Vein endothelial cell (primary cell): Measurements from ENCODE around the gene NPRL2. TPM values are rescaled to one million over a fixed set of nuclear protein-coding genes. Genes with fewer than 3 reads are reported as not detected.

Source experiments
- total RNA-seq: library from RNA; depleted of rRNA; stranded (reverse); fragments of >200 nt; gene quantifications from 2 replicates; pipeline ENCODE4 v1.2.3, GENCODE V29; 2012

The NPRL2 gene
- 16.6 and 21.9 TPM in 2 replicates for total RNA-seq

GRCh38 chr3:50350527-50351322 is at the start of gene NPRL2, which contains the start of gene CYB561D2:
TSS of gene NPRL2 (minus strand) at chr3:50350775. CDS start at chr3:50350652, 123 bp downstream.
TSS of gene CYB561D2 (plus strand) at chr3:50350862. CDS start at chr3:50351434, 572 bp downstream.

DNA sequence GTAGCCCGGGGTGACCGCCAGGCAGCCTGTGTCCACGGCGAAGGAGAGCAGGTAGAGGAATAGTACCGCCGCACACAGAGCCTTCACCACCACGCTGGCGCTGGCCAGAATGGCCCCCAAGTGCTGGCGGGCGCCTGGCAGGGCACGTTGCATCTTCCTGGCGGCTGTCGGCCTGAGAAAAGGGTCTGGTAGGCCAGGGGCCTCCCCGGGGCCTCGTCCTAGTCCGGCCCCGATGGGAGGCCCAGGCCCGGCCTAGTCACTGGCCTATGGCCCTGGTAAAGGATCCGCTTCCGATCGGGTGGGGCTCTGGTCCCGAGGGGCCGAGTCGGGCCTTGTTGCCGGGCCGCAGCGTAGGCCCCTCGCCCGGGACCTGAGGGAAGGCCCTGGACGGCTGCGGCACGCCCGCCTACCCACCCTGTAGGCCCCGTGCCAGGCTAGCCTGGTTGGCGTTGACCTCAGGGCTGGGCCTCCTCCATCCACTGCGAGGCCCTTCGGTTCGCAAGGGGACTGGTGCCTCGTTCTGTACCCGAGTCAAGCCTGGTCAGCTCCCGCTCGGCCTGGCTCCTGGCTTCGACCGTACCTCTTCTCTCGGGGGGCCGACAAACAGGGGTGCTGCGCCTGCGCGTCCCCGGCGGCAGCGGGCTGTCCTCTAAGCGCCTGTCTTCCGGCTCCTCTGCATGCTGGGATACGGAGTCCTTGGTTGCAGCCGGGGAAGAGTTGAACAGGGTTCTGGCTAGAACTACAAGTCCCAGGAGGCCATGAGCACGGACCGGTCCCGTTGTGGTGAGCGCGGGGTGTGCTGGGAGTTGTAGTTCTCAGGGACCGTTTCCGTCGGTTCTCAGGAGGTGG is 8.6 kb upstream of the NPRL2 start, which contains the start of gene TMEM115:
TMEM115 (minus strand) TSS at position 611 of the 849 bp plus-strand sequence; CDS start at position 153, 458 bp downstream.

GRCh38 chr3:50345586-50346234 is 4.9 kb downstream of the NPRL2 start, which contains the start of gene ZMYND10:
TSS of gene ZMYND10 (minus strand) at chr3:50345732. CDS start at chr3:50345579, 153 bp downstream.

GRCh38 chr3:50340448-50341329 is 9.9 kb downstream of the NPRL2 start, which contains the start of gene RASSF1:
TSS of gene RASSF1 (minus strand) at chr3:50340836. CDS start at chr3:50340805, 31 bp downstream.

GRCh38 chr3:50327943-50328691 is 22.5 kb downstream of the NPRL2 start, which contains the start of gene TUSC2:
TSS of gene TUSC2 (minus strand) at chr3:50328223. CDS start at chr3:50328099, 124 bp downstream.

GRCh38 chr3:50322386-50323091 is 28.0 kb downstream of the NPRL2 start, which contains the start of gene HYAL2:
TSS of gene HYAL2 (minus strand) at chr3:50322745. CDS start at chr3:50320489, 2,256 bp downstream.

DNA sequence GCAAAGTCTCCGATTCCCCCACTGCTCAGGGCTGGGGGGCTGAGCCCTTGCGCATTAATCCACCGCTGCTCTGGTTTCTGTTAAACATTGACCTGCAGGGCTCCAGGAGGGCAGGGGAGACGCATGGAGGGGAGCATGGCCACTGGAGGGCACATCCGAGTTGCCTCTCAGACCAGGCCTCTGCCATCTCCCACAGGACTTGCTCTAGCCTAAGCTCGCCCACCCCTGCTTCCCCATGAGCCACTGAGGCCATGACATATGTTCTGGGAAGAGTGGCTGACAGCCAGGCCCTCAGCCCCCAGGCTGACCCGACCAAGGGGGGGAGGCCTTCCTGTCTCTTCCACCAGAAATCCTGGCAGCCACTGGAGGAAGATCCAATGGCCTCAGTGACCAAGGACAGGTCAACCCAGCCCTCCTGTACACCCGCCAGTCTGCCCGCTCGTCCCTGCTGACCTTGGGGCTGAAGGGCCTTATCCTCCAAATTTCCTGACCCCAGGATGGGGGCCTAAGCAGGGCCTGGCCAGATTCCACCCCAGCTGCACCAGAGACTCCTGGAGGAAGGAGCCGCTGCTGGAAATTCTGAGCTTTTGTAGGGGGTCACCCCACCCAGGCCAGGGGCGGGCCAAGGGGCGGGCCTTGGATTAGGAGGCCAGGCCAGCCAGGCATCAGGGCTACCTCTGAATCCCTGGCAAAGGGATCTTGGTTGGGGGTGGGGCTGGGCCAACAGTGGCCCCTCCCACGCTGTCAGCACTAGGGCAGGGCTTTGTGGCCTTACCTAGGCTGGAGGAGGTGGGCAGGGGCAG is 47.4 kb downstream of the NPRL2 start, which contains the start of gene HYAL1:
HYAL1 (minus strand) TSS at position 562 of the 803 bp plus-strand sequence. CDS start 618 bp downstream, outside the sequence.

DNA sequence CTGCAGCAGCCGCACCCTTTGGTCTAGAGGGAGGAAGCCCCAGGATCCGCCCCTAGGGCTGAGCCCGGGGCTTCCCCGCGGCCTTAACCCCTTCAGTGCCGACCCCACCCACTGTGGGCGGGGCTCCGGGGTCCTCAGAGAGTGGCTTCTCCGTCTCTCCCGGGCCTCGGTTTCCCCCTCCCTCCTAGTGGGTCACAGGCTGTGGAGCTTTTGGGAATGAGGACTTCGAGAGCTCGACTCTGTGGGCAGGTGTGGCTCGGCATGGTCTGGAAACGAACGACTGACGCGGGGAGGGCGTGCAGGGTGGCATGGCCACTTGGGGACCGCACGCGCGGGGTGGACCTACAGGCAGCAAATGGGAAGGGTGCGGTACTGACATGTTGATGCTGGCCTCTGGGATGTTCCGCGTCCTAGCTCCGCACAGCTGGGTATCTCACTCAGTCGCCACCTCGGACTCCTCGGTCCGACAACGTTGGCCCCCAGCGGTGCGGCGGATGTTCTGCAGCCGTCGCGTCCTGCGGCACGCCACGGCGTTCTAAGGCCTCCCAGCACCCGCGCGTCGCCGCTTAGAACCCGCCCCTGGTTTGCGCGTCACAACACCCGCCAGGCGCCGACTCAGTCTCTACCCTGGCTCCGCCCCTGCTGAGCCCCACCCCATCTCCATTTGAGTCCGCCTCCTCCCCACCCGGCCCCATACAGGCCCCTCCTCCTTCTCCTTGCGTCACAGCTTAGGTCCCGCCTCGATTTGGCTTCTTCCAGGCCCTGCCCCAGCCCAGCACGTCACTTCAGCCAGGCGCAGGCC is 51.5 kb downstream of the NPRL2 start, which contains the start of the genes HYAL3 and NAA80:
HYAL3 (minus strand) TSS at position 570 of the 802 bp plus-strand sequence. CDS start 3,803 bp downstream, outside the sequence.
NAA80 (minus strand) TSS at position 570 of the 802 bp plus-strand sequence. CDS start 1,942 bp downstream, outside the sequence.

Other genes starting within 250 kb of the NPRL2 start
- gene SEMA3F, start 195.5 kb downstream of the NPRL2 start, total RNA-seq = 38.3 and 76.8 TPM in 2 replicates
- not detected in 2 replicates for gene GNAT1, start 159.2 kb downstream of the NPRL2 start, total RNA-seq
- not detected in 2 replicates for gene SLC38A3, start 145.5 kb downstream of the NPRL2 start, total RNA-seq
- 732 and 810 TPM in 2 replicates for gene GNAI2, start 114.6 kb downstream of the NPRL2 start, total RNA-seq
- gene SEMA3B, start 81.6 kb downstream of the NPRL2 start, total RNA-seq = 0.65 and 1.1 TPM in 2 replicates
- gene LSMEM2, start 71.7 kb downstream of the NPRL2 start, total RNA-seq = not detected in 2 replicates
- 127 TPM in 2 replicates for gene IFRD2, start 58.3 kb downstream of the NPRL2 start, total RNA-seq
- 11.0 and 11.8 TPM in 2 replicates for gene HYAL3, start 51.4 kb downstream of the NPRL2 start, total RNA-seq
- 10.8 and 11.1 TPM in 2 replicates for gene NAA80, start 51.4 kb downstream of the NPRL2 start, total RNA-seq
- 2.8 and 3.9 TPM in 2 replicates for gene HYAL1, start 47.2 kb downstream of the NPRL2 start, total RNA-seq
- gene HYAL2, start 28.0 kb downstream of the NPRL2 start, total RNA-seq = 582 and 661 TPM in 2 replicates
- 37.2 and 46.3 TPM in 2 replicates for gene TUSC2, start 22.6 kb downstream of the NPRL2 start, total RNA-seq
- 12.7 and 15.1 TPM in 2 replicates for gene RASSF1, start 9.9 kb downstream of the NPRL2 start, total RNA-seq
- gene ZMYND10, start 5.0 kb downstream of the NPRL2 start, total RNA-seq = 0.19 TPM in 1 of 2 replicates, not detected in the other
- 11.1 and 12.4 TPM in 2 replicates for gene CYB561D2, start 87 bp upstream of the NPRL2 start, total RNA-seq
- gene TMEM115, start 8.7 kb upstream of the NPRL2 start, total RNA-seq = 63.0 and 73.2 TPM in 2 replicates
- under 0.01 TPM in 1 of 2 replicates, not detected in the other for gene CACNA2D2, start 152.9 kb upstream of the NPRL2 start, total RNA-seq
- 1.3 and 4.3 TPM in 2 replicates for gene C3orf18, start 217.0 kb upstream of the NPRL2 start, total RNA-seq
- 7.8 and 9.8 TPM in 2 replicates for gene HEMK1, start 218.7 kb upstream of the NPRL2 start, total RNA-seq